Omental fat pad (tissue), 4 donors: Measurements from ENCODE around the gene MCCC1. TPM values are rescaled to one million over a fixed set of nuclear protein-coding genes. Genes with fewer than 3 reads are reported as not detected.

Experiments used
- ATAC-seq: fragments of 150-250 bp; one replicate; pipeline ENCODE4 v1.9.1; 2016; ENCODE audit warnings: mild to moderate bottlenecking, moderate library complexity; ENCODE audit not compliant: low FRiP score
- DNase-seq: peaks from one replicate; pipeline ENCODE4 v3.0.0-alpha.2; 2019; ENCODE audit warnings: low spot score
- total RNA-seq, 4 donors: library from RNA; depleted of rRNA; stranded (reverse); fragments of >200 nt; gene quantifications; one replicate each; pipeline ENCODE4 v1.1.0, GENCODE V29; 2016
- TF ChIP-seq, protein P1 (sequence below), 3 donors: fragments of 450-650 bp; IDR thresholded peaks; one replicate each; pipeline ENCODE4 v1.5.1; 2016 to 2017; ENCODE audit warnings: antibody characterized with exemption in 3 of 3, mild to moderate bottlenecking in 3 of 3, moderate library complexity in 2 of 3

The MCCC1 gene
- total RNA-seq, 4 donors from 2014 or later: 37.5 to 68.2 (median 49.3) TPM

- ATAC-seq: no peak
- TF ChIP-seq, protein P1, sequence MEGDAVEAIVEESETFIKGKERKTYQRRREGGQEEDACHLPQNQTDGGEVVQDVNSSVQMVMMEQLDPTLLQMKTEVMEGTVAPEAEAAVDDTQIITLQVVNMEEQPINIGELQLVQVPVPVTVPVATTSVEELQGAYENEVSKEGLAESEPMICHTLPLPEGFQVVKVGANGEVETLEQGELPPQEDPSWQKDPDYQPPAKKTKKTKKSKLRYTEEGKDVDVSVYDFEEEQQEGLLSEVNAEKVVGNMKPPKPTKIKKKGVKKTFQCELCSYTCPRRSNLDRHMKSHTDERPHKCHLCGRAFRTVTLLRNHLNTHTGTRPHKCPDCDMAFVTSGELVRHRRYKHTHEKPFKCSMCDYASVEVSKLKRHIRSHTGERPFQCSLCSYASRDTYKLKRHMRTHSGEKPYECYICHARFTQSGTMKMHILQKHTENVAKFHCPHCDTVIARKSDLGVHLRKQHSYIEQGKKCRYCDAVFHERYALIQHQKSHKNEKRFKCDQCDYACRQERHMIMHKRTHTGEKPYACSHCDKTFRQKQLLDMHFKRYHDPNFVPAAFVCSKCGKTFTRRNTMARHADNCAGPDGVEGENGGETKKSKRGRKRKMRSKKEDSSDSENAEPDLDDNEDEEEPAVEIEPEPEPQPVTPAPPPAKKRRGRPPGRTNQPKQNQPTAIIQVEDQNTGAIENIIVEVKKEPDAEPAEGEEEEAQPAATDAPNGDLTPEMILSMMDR (IDR thresholded peaks at IDR 0.05): no peak
- DNase-seq: no peak
Measured at GRCh38 chr3:183131186-183131725, 32.0 kb upstream of the MCCC1 start.

DNA sequence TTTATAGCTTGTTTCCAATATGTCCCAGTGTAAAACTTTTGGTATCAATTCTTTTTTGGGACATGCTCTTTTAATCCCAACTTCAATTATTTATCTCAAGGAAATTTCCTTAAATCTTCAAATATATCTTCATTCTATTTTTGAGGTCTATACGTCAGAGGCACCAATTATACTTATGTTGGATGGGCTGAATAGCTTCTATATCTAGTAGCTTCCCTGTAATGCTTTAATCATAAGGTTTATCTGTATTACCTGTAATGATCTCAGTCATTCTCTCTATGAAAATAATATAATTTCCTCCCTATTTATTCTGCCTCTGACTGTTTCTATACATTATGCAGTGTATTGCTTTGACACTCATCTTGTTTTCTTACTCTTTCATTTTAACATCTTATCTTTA, 29.9 kb upstream of the MCCC1 start:
- TF ChIP-seq, protein P1 (IDR thresholded peaks at IDR 0.05): no peak
- ATAC-seq: no peak
- no peak for DNase-seq

GRCh38 chr3:183128709-183129108, 29.4 kb upstream of the MCCC1 start:
- ATAC-seq (no peak), DNase-seq (no peak)
- TF ChIP-seq, protein P1 (IDR thresholded peaks at IDR 0.05): no peak

DNA sequence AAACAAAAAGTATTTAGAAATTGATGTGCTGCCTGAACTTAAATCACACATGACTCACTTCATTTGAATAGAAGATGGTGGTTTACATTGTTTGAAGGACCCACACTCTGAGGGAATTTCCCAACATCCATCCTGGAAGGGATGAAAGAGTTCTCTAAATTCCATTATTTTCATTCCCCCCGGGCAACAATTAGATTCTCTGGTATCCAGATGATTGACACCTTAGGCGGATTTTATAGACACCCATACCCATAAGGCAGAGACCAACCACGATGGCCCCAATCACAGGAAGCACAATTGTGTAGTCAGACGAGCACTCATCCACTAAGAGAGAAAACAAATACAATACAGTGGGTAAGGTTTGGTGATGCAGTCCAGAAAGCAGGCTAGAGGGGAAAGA, 24.6 kb upstream of the MCCC1 start:
- TF ChIP-seq, protein P1 (IDR thresholded peaks at IDR 0.05): no peak
- no peak for ATAC-seq

DNA sequence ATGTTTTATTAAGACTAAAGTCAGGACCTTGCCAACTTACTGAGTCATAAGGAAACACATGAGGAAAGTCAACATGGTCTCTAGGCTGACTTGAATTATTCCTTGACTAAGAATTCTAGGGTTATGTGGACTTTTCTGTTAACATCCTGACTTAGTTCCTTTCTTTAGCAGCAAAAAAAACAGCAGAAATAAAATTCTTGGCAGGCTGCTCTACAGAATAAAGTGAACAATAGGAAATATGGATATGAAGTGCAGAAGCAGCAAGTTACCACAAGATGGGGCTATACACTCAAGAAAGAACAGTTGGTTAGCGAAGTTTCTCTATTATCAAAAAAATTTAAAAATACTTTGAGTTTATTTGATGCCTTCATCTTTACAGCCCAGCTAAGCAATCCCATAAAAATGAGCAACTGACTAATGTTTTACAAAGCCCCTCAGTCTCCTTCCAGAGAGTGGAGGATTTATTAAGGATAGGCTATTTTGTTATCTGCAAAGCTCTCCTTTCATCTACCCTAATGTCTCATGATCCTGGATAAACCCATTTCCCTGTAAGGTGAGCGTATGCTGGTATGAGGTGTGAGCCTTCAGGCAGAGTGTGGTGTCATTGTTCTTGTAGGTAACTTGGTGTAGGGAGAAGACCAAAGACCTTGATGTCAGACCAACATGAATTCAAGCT, 23.1 kb upstream of the MCCC1 start:
- no peak for ATAC-seq
- no peak for DNase-seq
- TF ChIP-seq, protein P1 (IDR thresholded peaks at IDR 0.05): peak in 1 of 3 donors; percentile 52

More for the DNA sequence above, 24.6 kb upstream of the MCCC1 start:
- no peak for DNase-seq

- ATAC-seq (no peak), DNase-seq (no peak)
- TF ChIP-seq, protein P1 (IDR thresholded peaks at IDR 0.05): no peak
Measured at GRCh38 chr3:183120538-183121215, 21.4 kb upstream of the MCCC1 start.
